Mesothelial cell of epicardium (in vitro differentiated cells): ENCODE results near the gene SLC3A2. TPM values are rescaled to one million over a fixed set of nuclear protein-coding genes. Genes with fewer than 3 reads are reported as not detected.
"Not testable (repeated sequence)": the region's sequence is repeated elsewhere in the genome, so short reads cannot be mapped to it uniquely, and the experiment has no call there.

ENCODE experiments used
- DNase-seq, 2 experiments: peaks; one replicate each; pipeline ENCODE4 v3.0.0; 2021; ENCODE audit warnings: low spot score in 2 of 2; ENCODE audit not compliant: unreplicated experiment in 2 of 2
- H3K27ac Mint-ChIP-seq: 2 replicates; pipeline ENCODE4 v1.8.0; 2021; ENCODE audit warnings: mixed read lengths
- H3K27me3 Mint-ChIP-seq: 2 replicates; pipeline ENCODE4 v1.8.0; 2021; ENCODE audit warnings: low read depth, mixed read lengths
- H3K36me3 Mint-ChIP-seq: 2 replicates; pipeline ENCODE4 v1.8.0; 2021; ENCODE audit warnings: mixed read lengths
- H3K4me1 Mint-ChIP-seq: 2 replicates; pipeline ENCODE4 v1.8.0; 2021; ENCODE audit warnings: mixed read lengths
- H3K4me3 Mint-ChIP-seq: 2 replicates; pipeline ENCODE4 v1.8.0; 2021; ENCODE audit warnings: mild to moderate bottlenecking, moderate library complexity, mixed read lengths
- H3K9me3 Mint-ChIP-seq: 2 replicates; pipeline ENCODE4 v1.8.0; 2021; ENCODE audit warnings: mixed read lengths
- total RNA-seq: library from RNA; stranded (reverse); gene quantifications from 3 replicates; pipeline ENCODE4 v1.2.1, GENCODE V29; 2021
- TF ChIP-seq, protein P1 (sequence below): fragments of 200-600 bp; sonication (generic); IDR thresholded peaks from one replicate; pipeline ENCODE4 v1.5.0; 2021; ENCODE audit warnings: antibody characterized with exemption; ENCODE audit not compliant: unreplicated experiment

Gene SLC3A2
- total RNA-seq, 1 donor from 2014 or later, result 208 TPM

DNA sequence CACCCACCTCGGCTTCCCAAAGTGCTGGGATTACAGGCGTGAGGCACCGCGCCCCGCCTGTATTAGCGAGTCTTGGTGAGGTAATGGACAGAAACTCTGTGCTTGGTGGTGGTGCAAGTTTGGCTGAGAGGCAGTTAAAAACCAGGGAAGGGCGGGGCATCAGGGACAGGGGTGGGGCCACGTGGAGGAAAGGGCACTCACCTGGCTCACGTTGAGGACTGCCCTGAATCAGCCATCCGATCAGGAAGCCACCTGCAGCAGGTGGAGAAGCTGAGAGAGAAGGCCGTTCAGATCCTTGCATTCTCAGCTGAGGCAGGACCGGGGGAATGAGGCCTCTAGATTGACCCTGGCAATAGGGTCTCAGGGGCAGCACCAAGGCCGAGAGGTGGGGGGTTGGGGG, 52.6 kb downstream of the SLC3A2 start:
- Mint-ChIP-seq H3K27ac (no peak overlapping the region), H3K9me3 (peaks cover 10% of the 10 kb centered on the region), H3K27me3 (peaks cover 11% of the 10 kb centered on the region), H3K4me3 (no peak overlapping the region), H3K36me3 (no peaks in the 10 kb centered on the region), H3K4me1 (peaks cover 30% of the 10 kb centered on the region)
- no peak for DNase-seq
- TF ChIP-seq, protein P1, sequence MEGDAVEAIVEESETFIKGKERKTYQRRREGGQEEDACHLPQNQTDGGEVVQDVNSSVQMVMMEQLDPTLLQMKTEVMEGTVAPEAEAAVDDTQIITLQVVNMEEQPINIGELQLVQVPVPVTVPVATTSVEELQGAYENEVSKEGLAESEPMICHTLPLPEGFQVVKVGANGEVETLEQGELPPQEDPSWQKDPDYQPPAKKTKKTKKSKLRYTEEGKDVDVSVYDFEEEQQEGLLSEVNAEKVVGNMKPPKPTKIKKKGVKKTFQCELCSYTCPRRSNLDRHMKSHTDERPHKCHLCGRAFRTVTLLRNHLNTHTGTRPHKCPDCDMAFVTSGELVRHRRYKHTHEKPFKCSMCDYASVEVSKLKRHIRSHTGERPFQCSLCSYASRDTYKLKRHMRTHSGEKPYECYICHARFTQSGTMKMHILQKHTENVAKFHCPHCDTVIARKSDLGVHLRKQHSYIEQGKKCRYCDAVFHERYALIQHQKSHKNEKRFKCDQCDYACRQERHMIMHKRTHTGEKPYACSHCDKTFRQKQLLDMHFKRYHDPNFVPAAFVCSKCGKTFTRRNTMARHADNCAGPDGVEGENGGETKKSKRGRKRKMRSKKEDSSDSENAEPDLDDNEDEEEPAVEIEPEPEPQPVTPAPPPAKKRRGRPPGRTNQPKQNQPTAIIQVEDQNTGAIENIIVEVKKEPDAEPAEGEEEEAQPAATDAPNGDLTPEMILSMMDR, result no peak

DNA sequence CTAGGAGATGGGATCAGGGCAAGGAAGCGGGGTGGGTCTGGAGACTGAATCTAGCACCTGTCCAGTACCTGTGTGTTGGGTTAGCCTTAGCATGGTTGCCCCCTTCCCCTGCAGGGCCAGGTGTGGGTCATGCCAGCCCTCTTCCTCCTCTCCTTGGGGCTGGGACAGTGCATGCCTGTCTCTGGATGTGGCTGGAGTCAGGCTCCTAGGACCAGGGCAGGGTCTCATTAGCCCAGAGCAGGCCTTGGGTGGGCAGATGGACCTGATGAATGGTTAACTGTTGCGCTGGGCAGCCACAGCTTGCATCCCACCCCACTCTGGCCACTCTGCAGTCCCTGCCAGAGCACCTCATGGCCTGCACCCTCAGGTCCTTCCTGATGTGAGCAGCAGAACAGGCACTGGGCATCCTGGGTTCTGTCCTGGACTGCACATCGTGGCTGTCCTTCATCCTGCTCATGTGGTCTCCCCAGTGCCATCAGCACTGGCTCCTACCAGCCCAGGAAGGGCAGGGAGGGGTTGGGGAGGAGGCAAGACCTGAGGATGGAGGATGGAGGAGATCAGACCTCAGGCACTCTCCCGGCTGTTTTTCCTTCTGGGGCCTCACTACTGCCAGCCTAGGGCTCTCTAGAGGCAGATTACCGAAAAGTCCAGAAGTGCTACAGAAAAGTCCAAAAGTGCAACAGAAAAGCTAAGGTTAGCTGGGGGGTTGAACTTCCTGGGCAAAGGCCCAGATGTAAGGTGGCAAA, 53.2 kb downstream of the SLC3A2 start:
- Mint-ChIP-seq H3K9me3 (peaks cover 10% of the 10 kb centered on the region), H3K36me3 (no peaks in the 10 kb centered on the region), H3K27ac (no peak overlapping the region), H3K4me3 (no peak overlapping the region), H3K4me1 (peaks cover 24% of the 10 kb centered on the region), H3K27me3 (peaks cover 8% of the 10 kb centered on the region)
- no peak for DNase-seq
- TF ChIP-seq, protein P1, result no peak

DNA sequence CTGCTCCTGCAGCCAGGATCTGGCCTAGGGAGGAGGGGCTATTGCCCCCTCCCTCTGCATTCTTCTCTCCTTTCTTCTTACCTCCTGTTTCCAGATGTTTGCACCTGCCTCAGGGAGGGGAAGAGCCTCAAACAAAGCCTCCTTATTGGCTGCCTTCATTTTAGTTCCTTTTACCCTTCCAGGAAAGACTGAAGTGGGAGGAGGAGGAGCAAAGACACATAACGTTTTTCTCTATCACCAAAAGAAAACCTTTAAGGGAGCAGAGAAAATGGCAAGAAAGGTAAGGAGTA, 53.7 kb downstream of the SLC3A2 start:
- Mint-ChIP-seq H3K27ac (no peak overlapping the region), H3K9me3 (peaks cover 10% of the 10 kb centered on the region), H3K4me1 (peaks cover 20% of the 10 kb centered on the region), H3K4me3 (no peak overlapping the region), H3K27me3 (peaks cover 5% of the 10 kb centered on the region), H3K36me3 (no peaks in the 10 kb centered on the region)
- DNase-seq, result no peak
- TF ChIP-seq, protein P1, result no peak

DNA sequence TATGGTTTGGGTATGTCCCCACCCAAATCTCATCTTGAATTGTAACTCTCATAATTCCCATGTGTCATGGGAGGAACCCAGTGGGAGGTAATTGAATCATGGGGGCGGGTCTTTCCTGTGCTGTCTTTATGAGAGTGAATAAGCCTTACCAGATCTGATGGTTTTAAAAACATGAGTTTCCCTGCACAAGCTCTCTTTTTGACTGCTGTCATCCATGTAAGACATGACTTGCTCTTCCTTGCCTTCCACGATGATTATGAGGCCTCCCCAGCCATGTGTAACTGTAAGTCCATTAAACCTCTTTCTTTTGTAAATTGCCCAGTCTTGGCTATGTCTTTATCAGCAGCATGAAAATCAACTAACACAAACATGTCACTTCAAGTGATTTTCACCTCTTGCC, 56.8 kb downstream of the SLC3A2 start:
- H3K36me3 Mint-ChIP-seq, H3K27me3 Mint-ChIP-seq, DNase-seq, H3K27ac Mint-ChIP-seq, H3K4me1 Mint-ChIP-seq, H3K4me3 Mint-ChIP-seq, H3K9me3 Mint-ChIP-seq: not testable (repeated sequence)

Other genes starting within 250 kb of the SLC3A2 start
- gene GANAB, start 234.3 kb upstream of the SLC3A2 start, total RNA-seq, result 324 to 342 TPM (median 334 TPM) in 3 replicates
- 21.0 to 22.3 TPM (median 21.1 TPM) in 3 replicates for gene INTS5, start 227.6 kb upstream of the SLC3A2 start, total RNA-seq
- gene C11orf98, start 215.7 kb upstream of the SLC3A2 start, total RNA-seq, result 44.9 to 47.5 TPM (median 47.0 TPM) in 3 replicates
- gene CSKMT, start 215.6 kb upstream of the SLC3A2 start, total RNA-seq, result 17.1 to 20.6 TPM (median 18.7 TPM) in 3 replicates
- gene UQCC3, start 209.2 kb upstream of the SLC3A2 start, total RNA-seq, result 7.3 to 8.4 TPM (median 8.0 TPM) in 3 replicates
- 8.3 to 11.6 TPM (median 9.8 TPM) in 3 replicates for gene LBHD1, start 208.6 kb upstream of the SLC3A2 start, total RNA-seq
- 112 to 119 TPM (median 118 TPM) in 3 replicates for gene UBXN1, start 201.8 kb upstream of the SLC3A2 start, total RNA-seq
- 1.6 to 2.3 TPM (median 1.7 TPM) in 3 replicates for gene LRRN4CL, start 191.4 kb upstream of the SLC3A2 start, total RNA-seq
- 56.9 to 61.4 TPM (median 58.3 TPM) in 3 replicates for gene BSCL2, start 173.5 kb upstream of the SLC3A2 start, total RNA-seq
- gene GNG3, start 173.2 kb upstream of the SLC3A2 start, total RNA-seq, result 0.60 to 1.5 TPM (median 0.97 TPM) in 3 replicates
- gene HNRNPUL2, start 153.4 kb upstream of the SLC3A2 start, total RNA-seq, result 60.3 to 62.0 TPM (median 61.5 TPM) in 3 replicates
- gene TTC9C, start 152.4 kb upstream of the SLC3A2 start, total RNA-seq, result 39.8 to 46.0 TPM (median 41.7 TPM) in 3 replicates
- 11.6 to 14.7 TPM (median 13.2 TPM) in 3 replicates for gene ZBTB3, start 126.7 kb upstream of the SLC3A2 start, total RNA-seq
- gene POLR2G, start 119.3 kb upstream of the SLC3A2 start, total RNA-seq, result 84.0 to 89.2 TPM (median 85.2 TPM) in 3 replicates
- gene TAF6L, start 109.5 kb upstream of the SLC3A2 start, total RNA-seq, result 40.2 to 42.9 TPM (median 42.8 TPM) in 3 replicates
- 31.3 to 33.9 TPM (median 32.6 TPM) in 3 replicates for gene TMEM179B, start 93.5 kb upstream of the SLC3A2 start, total RNA-seq
- gene TMEM223, start 88.9 kb upstream of the SLC3A2 start, total RNA-seq, result 17.4 to 21.4 TPM (median 19.2 TPM) in 3 replicates
- 108 to 111 TPM (median 110 TPM) in 3 replicates for gene NXF1, start 75.5 kb upstream of the SLC3A2 start, total RNA-seq
- gene STX5, start 48.8 kb upstream of the SLC3A2 start, total RNA-seq, result 55.2 to 57.9 TPM (median 55.8 TPM) in 3 replicates
- gene TEX54, start 48.1 kb upstream of the SLC3A2 start, total RNA-seq, result not detected in 3 replicates
- gene WDR74, start 41.3 kb upstream of the SLC3A2 start, total RNA-seq, result 59.3 to 63.7 TPM (median 62.1 TPM) in 3 replicates
- 0.09 to 0.72 TPM (median 0.11 TPM) in 3 replicates for gene CHRM1, start 40.5 kb downstream of the SLC3A2 start, total RNA-seq
- not detected in 3 replicates for gene SLC22A6, start 104.1 kb downstream of the SLC3A2 start, total RNA-seq
- not detected in 3 replicates for gene SLC22A8, start 134.9 kb downstream of the SLC3A2 start, total RNA-seq